Retinal pigment epithelial cell (primary cell): ENCODE measurements around the gene BRF1.
"Not testable (repeated sequence)": the region's sequence is repeated elsewhere in the genome, so short reads cannot be mapped to it uniquely, and the experiment has no call there.

Experiments used
- DNase-seq: peaks from one replicate; pipeline ENCODE4 v3.0.0-alpha.2; 2010; ENCODE audit warnings: low read depth
- H3K4me3 ChIP-seq: 2 replicates; pipeline ENCODE4 v1.5.1; 2011; ENCODE audit warnings: mild to moderate bottlenecking, low read length, control low read depth, moderate library complexity
- CTCF ChIP-seq: conservative IDR thresholded peaks from 2 replicates; pipeline ENCODE4 v1.5.1; 2011; ENCODE audit warnings: low read depth, low read length, control low read depth, inconsistent platforms

Gene BRF1

GRCh38 chr14:105331575-105332349, 31.0 kb upstream of the BRF1 start:
- DNase-seq = no peak
- no peak for TF ChIP-seq CTCF
- no peak overlapping the region for H3K4me3 ChIP-seq

DNA sequence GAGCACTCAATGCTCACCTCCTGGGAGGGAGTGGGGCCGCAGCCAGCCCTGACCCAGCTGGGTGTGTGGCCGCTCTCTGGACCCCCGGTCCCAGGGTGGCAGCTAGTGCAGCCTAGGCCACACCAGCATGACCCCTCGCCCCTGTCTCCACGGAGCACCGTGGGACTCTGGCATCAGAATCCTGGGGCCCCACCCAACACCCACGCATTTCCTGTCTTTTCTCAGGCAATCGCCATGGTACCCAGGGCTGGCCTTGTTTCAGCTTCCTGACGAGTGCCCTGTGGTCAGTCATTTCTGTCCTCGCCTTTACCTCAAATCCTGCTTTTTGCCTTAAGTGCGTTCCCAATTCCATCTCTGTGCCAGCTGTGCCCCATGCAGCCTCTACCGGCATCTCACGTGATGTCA, 29.7 kb upstream of the BRF1 start:
- no peak for DNase-seq
- no peak for TF ChIP-seq CTCF
- H3K4me3 ChIP-seq = no peak overlapping the region

- TF ChIP-seq CTCF = no peak
- no peak for DNase-seq
- H3K4me3 ChIP-seq = no peak overlapping the region
Measured at GRCh38 chr14:105329411-105330150, 28.8 kb upstream of the BRF1 start.

- no peak for TF ChIP-seq CTCF
- DNase-seq = no peak
- H3K4me3 ChIP-seq = no peak overlapping the region
Measured at GRCh38 chr14:105328678-105329390, 28.0 kb upstream of the BRF1 start.

DNA sequence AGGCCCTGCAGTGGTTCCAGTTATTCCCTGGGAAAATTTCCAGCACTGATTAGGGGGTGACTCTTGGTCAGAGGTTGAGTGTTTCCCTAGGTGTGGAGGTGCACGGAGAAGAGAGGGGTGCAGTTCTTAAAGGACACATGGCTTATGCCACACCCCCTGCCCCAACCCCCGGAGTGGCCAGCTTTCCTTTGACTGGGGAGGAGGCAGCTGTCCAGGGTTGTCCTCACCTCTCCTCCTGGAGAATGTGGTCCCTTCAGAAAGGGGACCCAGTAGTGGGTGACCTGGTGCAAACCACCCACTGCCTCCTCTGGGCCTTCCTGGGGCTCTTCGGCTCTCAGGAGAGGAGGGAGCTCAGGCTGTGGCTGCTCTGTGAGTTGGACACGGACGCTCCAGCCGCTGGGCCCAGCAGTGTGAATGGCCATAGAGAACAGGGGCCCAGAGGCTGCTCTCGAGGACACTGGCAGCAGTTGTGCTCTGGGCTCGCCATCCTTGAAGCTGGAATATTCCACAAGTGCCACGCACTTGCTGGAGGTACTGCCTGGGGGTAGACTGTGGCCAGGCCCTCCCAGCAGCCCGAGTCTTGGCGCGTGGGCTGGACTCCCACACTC, 27.4 kb upstream of the BRF1 start:
- H3K4me3 ChIP-seq = no peak overlapping the region
- TF ChIP-seq CTCF = no peak
- DNase-seq = no peak

GRCh38 chr14:105327695-105328045, 26.9 kb upstream of the BRF1 start:
- H3K4me3 ChIP-seq, DNase-seq: not testable (repeated sequence)

DNA sequence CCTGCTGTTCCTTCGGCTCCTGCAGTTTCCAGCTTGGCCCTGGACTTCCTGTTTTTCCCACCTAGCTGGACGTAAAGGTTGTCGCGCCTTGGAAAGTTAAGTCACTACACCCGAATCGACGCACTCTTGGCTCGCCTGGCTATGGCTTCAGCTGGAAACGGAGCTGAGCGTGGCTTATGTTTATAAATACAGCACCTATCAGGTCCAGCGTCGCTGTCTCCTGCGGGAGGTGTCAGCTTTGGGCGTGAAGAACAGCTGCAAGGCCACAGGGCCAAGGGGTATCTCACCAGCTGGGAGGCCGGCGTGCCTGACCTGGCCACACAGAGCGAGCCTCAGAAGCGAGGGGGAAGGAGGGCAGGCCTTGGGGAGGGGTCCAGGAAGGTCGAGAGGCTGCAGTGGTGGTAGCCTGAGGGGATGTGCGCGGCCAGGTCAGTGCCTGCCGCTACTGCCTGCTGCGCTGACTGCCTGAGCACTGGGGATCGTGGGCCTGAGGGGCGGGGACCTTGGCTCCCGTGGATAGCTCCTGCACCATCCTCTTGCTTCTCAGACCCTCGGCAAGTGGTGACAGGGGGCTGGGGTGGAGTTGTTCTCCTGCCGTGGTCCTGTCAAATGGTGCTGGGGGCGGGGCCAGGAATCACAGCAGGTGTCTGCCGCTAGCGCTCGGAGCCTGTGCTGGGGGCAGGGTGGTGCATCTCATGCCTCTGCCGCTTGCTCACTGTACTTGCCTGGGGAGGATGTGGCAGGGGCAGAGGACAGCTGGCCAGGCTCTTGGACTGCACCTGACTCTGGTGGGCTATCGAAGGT, 26.3 kb upstream of the BRF1 start:
- no peak overlapping the region for H3K4me3 ChIP-seq
- no peak for TF ChIP-seq CTCF
- no peak for DNase-seq
